ENCODE data around the gene AMBRA1.

Gene AMBRA1

DNA sequence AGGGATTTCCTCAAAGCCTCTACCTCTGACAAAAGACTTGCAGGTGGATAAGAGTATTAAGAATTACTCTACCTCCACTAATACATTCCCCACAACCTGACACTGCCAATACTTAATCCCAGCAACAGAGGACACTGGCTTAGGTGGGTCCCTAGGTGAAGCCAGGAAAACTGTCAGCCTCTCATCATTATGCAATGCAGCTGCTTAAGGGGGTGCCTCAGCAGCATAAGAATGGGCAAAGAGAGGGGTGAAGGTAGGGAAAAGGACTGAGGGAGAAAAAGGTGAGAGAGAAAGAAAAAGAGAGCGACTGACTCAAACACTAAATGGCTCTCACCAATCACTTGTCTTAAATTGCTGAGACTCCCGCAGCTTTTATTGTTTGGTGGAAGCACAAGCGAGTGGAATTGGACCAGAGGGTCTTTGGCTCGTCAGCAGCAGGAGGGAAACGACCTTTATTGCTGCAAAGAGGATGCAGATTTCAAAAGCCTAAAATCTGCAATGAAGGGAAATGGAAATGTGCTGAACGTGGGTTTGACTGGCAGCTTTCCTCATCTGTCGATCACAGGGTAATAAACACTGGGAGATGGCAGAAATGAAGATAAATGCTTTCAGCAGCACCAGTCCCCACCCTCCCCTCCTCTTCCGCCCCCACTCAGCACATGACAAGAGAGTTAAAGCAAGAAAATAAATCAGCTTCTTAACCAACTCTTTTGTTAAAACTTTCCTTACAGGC is 137.4 kb downstream of the AMBRA1 start:
- Histone ChIP-seq H3K4me3 (ENCODE audit: severe bottlenecking) (no peak overlapping the region), H3K27me3 (ENCODE audit: insufficient read depth, poor library complexity, severe bottlenecking) (no peaks in the 10 kb centered on the region), H3K27ac (ENCODE audit: poor library complexity, severe bottlenecking) (no peak overlapping the region), H3K4me1 (ENCODE audit: insufficient read depth, poor library complexity, severe bottlenecking) (peaks cover 10% of the 10 kb centered on the region), H3K36me3 (ENCODE audit: low read depth) (no peaks in the 10 kb centered on the region), H3K9me3 (ENCODE audit: severe bottlenecking) (no peaks in the 10 kb centered on the region)
- TF ChIP-seq, protein P1, sequence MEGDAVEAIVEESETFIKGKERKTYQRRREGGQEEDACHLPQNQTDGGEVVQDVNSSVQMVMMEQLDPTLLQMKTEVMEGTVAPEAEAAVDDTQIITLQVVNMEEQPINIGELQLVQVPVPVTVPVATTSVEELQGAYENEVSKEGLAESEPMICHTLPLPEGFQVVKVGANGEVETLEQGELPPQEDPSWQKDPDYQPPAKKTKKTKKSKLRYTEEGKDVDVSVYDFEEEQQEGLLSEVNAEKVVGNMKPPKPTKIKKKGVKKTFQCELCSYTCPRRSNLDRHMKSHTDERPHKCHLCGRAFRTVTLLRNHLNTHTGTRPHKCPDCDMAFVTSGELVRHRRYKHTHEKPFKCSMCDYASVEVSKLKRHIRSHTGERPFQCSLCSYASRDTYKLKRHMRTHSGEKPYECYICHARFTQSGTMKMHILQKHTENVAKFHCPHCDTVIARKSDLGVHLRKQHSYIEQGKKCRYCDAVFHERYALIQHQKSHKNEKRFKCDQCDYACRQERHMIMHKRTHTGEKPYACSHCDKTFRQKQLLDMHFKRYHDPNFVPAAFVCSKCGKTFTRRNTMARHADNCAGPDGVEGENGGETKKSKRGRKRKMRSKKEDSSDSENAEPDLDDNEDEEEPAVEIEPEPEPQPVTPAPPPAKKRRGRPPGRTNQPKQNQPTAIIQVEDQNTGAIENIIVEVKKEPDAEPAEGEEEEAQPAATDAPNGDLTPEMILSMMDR (IDR thresholded peaks at IDR 0.05; ENCODE audit: poor library complexity, severe bottlenecking), result no peak
- no peak for ATAC-seq (ENCODE audit: low read depth)
- no peak for DNase-seq (ENCODE audit: low spot score)

DNA sequence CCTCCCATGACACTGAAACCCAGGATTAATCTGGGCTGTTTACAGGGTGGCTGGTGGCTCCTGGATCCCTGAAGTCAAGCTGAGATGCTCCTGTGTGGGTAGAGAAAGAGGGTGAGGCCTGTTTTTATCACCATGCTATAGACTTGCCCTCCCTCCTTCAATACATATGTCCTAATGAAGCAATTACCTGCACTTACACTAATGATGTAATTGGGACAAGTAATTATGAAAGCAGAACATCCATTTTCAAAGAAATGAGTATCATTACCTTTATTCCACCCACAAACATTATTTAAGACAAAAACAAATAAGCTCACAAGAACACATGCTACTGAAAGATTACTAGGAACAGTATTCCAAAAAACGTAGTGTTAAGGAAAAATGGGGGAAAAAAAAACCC is 138.0 kb downstream of the AMBRA1 start:
- Histone ChIP-seq H3K27ac (ENCODE audit: poor library complexity, severe bottlenecking) (no peak overlapping the region), H3K4me1 (ENCODE audit: insufficient read depth, poor library complexity, severe bottlenecking) (peaks cover 10% of the 10 kb centered on the region), H3K9me3 (ENCODE audit: severe bottlenecking) (no peaks in the 10 kb centered on the region), H3K36me3 (ENCODE audit: low read depth) (no peaks in the 10 kb centered on the region), H3K4me3 (ENCODE audit: severe bottlenecking) (no peak overlapping the region), H3K27me3 (ENCODE audit: insufficient read depth, poor library complexity, severe bottlenecking) (no peaks in the 10 kb centered on the region)
- DNase-seq (ENCODE audit: low spot score) (no peak), ATAC-seq (ENCODE audit: low read depth) (no peak)
- TF ChIP-seq, protein P1 (IDR thresholded peaks at IDR 0.05; ENCODE audit: poor library complexity, severe bottlenecking), result no peak

DNA sequence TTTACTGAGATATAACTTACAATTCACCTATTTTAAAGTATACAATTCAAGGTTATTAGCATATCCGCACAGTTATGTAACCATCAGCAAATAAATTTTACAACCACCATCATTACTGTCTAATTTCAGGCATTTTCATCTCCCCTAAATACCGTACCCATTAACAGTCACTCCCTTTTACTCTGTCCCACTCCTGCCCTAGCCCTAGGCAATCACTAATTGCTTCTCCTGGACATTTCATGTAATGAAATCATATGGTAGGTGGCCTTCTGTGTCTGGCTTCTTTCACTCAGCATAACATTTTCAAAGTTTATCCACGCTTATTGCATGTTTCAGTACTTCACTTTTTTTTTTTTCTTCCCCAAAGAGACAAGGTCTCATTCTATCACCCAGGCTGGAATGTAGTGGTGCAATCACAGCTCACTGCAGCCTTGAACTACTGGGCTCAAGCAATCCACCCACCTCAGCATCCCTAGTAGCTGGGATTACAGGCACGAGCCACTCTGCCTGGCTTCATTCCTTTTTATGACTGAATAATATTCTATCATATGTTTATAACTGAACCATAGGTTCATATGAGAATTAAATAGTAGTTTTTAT is 140.8 kb downstream of the AMBRA1 start:
- no peak for DNase-seq (ENCODE audit: low spot score)
- TF ChIP-seq, protein P1 (IDR thresholded peaks at IDR 0.05; ENCODE audit: poor library complexity, severe bottlenecking), result no peak
- no peaks in the 10 kb centered on the region for H3K27me3 ChIP-seq (ENCODE audit: insufficient read depth, poor library complexity, severe bottlenecking)

DNA sequence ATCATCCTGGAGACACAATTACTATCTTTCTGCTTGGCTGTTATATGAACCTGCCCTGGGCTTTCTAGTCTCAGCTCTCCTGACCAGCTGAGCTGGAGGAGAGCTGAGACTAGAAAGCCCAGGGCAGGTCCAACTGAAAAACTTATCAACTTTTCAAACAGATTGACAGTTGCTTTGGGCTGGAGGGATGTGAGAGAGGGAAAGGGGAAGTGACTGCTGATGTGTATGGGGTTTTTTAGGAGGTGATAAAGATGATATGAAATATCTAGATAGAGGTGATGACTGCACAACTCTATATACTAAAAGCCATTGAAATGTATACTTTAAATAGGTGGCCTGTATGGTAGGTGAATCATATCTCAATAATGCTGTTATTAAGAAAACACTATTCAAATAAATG is 142.1 kb downstream of the AMBRA1 start:
- H3K27ac ChIP-seq (ENCODE audit: poor library complexity, severe bottlenecking), result no peak overlapping the region
- H3K36me3 ChIP-seq (ENCODE audit: low read depth), result no peaks in the 10 kb centered on the region
- ATAC-seq (ENCODE audit: low read depth), result no peak
- H3K9me3 ChIP-seq (ENCODE audit: severe bottlenecking), result no peaks in the 10 kb centered on the region
- TF ChIP-seq, protein P1 (IDR thresholded peaks at IDR 0.05; ENCODE audit: poor library complexity, severe bottlenecking), result no peak
- H3K27me3 ChIP-seq (ENCODE audit: insufficient read depth, poor library complexity, severe bottlenecking), result no peaks in the 10 kb centered on the region
- no peaks in the 10 kb centered on the region for H3K4me1 ChIP-seq (ENCODE audit: insufficient read depth, poor library complexity, severe bottlenecking)
- no peak for DNase-seq (ENCODE audit: low spot score)
- H3K4me3 ChIP-seq (ENCODE audit: severe bottlenecking), result no peak overlapping the region

More for the DNA sequence above, 140.8 kb downstream of the AMBRA1 start:
- no peak for ATAC-seq (ENCODE audit: low read depth)
- H3K9me3 ChIP-seq (ENCODE audit: severe bottlenecking), result no peaks in the 10 kb centered on the region
- no peaks in the 10 kb centered on the region for H3K36me3 ChIP-seq (ENCODE audit: low read depth)
- no peak overlapping the region for H3K27ac ChIP-seq (ENCODE audit: poor library complexity, severe bottlenecking)
- peaks cover 5% of the 10 kb centered on the region for H3K4me1 ChIP-seq (ENCODE audit: insufficient read depth, poor library complexity, severe bottlenecking)
- no peak overlapping the region for H3K4me3 ChIP-seq (ENCODE audit: severe bottlenecking)
